A549 (cell line): ENCODE results near the gene COBL. TPM values are rescaled to one million over a fixed set of nuclear protein-coding genes. Genes with fewer than 3 reads are reported as not detected.

ENCODE experiments used
- ATAC-seq, 2 experiments: fragments of 200-7000 bp in 1 of 2; fragments of >200 bp in 1 of 2; cut with Nextera tagmentation in 1 of 2; cut with Tn5 transposase in 1 of 2; 3 replicates each; pipeline versions ENCODE4 v1.8.0 to v1.9.1; 2018 to 2020; ENCODE audit warnings: mild to moderate bottlenecking in 1 of 2, moderate library complexity in 1 of 2
- CTCF ChIA-PET: fragments of 300-600 bp; sonication (Branson Sonifier 250); formaldehyde crosslinking; extraction: SDS; loops from one replicate; lab custom pipeline; 2021; ENCODE audit warnings: antibody characterized with exemption, inconsistent platforms; lab: Yijun Ruan, JAX
- POLR2A ChIA-PET: fragments of 350-600 bp; formaldehyde crosslinking; extraction: SDS; loops from one replicate; lab custom pipeline; 2021; ENCODE audit warnings: antibody characterized with exemption, inconsistent platforms; lab: Yijun Ruan, JAX
- DNase-seq, 2 experiments: peaks; one replicate each; pipeline versions ENCODE4 v3.0.0 to v3.0.0-alpha.2; 2011 to 2016; ENCODE audit warnings: low read depth in 1 of 2, low spot score in 1 of 2
- FAIRE-seq: peaks from 2 replicates; lab custom pipeline; 2011; peaks lifted over from hg19 to GRCh38; lab: Jason Lieb, UNC
- H3K27ac ChIP-seq, 2 experiments: fragments of >200 bp; sonication (Bioruptor Twin); formaldehyde crosslinking; 3 replicates each; pipeline ENCODE4 v1.5.1; 2016 to 2017
- H3K4me1 ChIP-seq: fragments of >200 bp; sonication (Bioruptor Twin); formaldehyde crosslinking; 3 replicates; pipeline ENCODE4 v1.6.1; 2016
- H3K4me2 ChIP-seq: fragments of >200 bp; sonication (Bioruptor Twin); formaldehyde crosslinking; 3 replicates; pipeline ENCODE4 v1.6.1; 2016
- H3K4me3 ChIP-seq: fragments of >200 bp; sonication (Bioruptor Twin); formaldehyde crosslinking; 3 replicates; pipeline ENCODE4 v1.5.1; 2016
- H3K9me3 ChIP-seq: fragments of >200 bp; sonication (Bioruptor Twin); formaldehyde crosslinking; 3 replicates; pipeline ENCODE4 v1.6.1; 2016
- BCL3 ChIP-seq: fragments of >200 bp; sonication (Bioruptor Twin); formaldehyde crosslinking; IDR thresholded peaks from 3 replicates; pipeline ENCODE4 v1.6.1; 2016
- CBX2 ChIP-seq: fragments of 200-600 bp; sonication (generic); IDR thresholded peaks from 2 replicates; pipeline ENCODE4 v1.6.1; 2016; ENCODE audit warnings: low read depth, mild to moderate bottlenecking, borderline replicate concordance
- CBX8 ChIP-seq: fragments of 200-600 bp; sonication (generic); IDR thresholded peaks from 2 replicates; pipeline ENCODE4 v1.6.1; 2016
- CEBPB ChIP-seq, 2 experiments: fragments of >200 bp in 1 of 2; sonication (Bioruptor Twin) in 1 of 2; formaldehyde crosslinking in 1 of 2; IDR thresholded peaks; 2 replicates each; pipeline ENCODE4 v1.6.1; 2012 to 2016
- CTCF ChIP-seq: fragments of >200 bp; sonication (Bioruptor Twin); formaldehyde crosslinking; IDR thresholded peaks from 3 replicates; pipeline ENCODE4 v1.5.1; 2016
- ELK1 ChIP-seq: fragments of 150-350 bp; IDR thresholded peaks from 2 replicates; pipeline ENCODE4 v1.6.1; 2014; ENCODE audit warnings: low read depth, mild to moderate bottlenecking, low read length
- FOXS1 ChIP-seq: fragments of 250-450 bp; sonication (Bioruptor Pico); IDR thresholded peaks from 2 replicates; pipeline ENCODE4 v1.5.0; 2020; ENCODE audit warnings: mild to moderate bottlenecking, moderate library complexity
- HES2 ChIP-seq: fragments of >200 bp; sonication (Bioruptor Twin); formaldehyde crosslinking; IDR thresholded peaks from 2 replicates; pipeline ENCODE4 v1.6.1; 2016
- KDM5A ChIP-seq: fragments of 200-600 bp; sonication (generic); IDR thresholded peaks from 2 replicates; pipeline ENCODE4 v1.6.1; 2016; ENCODE audit warnings: antibody characterized with exemption, mild to moderate bottlenecking
- NR3C1 ChIP-seq: fragments of >200 bp; sonication (Bioruptor Twin); formaldehyde crosslinking; IDR thresholded peaks from 3 replicates; pipeline ENCODE4 v1.6.1; 2017
- POLR2AphosphoS2 ChIP-seq: conservative IDR thresholded peaks from 2 replicates; pipeline ENCODE4 v1.6.1; 2012; ENCODE audit warnings: low read length, improper control_type of control experiment, inconsistent platforms
- RAD21 ChIP-seq, 2 experiments: fragments of >200 bp in 1 of 2; sonication (Bioruptor Twin) in 1 of 2; formaldehyde crosslinking in 1 of 2; IDR thresholded peaks in 1 of 2; conservative IDR thresholded peaks in 1 of 2; 2 replicates in 1 of 2; 3 replicates in 1 of 2; pipeline ENCODE4 v1.6.1; 2012 to 2018; ENCODE audit warnings: inconsistent platforms in 1 of 2
- TFCP2L1 ChIP-seq: fragments of 250-450 bp; sonication (Bioruptor Pico); IDR thresholded peaks from 2 replicates; pipeline ENCODE4 v1.5.0; 2021; ENCODE audit warnings: mild to moderate bottlenecking
- TP53 ChIP-seq: fragments of 250-450 bp; sonication (Bioruptor Pico); IDR thresholded peaks from 2 replicates; pipeline ENCODE4 v1.5.0; 2021; ENCODE audit warnings: mild to moderate bottlenecking, moderate library complexity
- WGBS: methylation state at CpG from one replicate; pipeline ENCODE4 v1.1.6; 2017; ENCODE audit errors: missing lambda C conversion rate; 5-methylcytosine and 5-hydroxymethylcytosine counted together
- polyA plus RNA-seq, 4 experiments: library from polyadenylated mRNA; depleted of rRNA in 3 of 4; stranded (reverse); fragments of >200 nt; fragmentation: RNase III in 1 of 4; extraction: RNeasy Plus Mini Kit Qiagen cat#74134 plus additional on column Dnase treatment in 1 of 4; gene quantifications; 2 replicates in 3 of 4; 3 replicates in 1 of 4; pipeline ENCODE4 v1.2.3, GENCODE V29; 2011 to 2017
- TF ChIP-seq, protein P1 (sequence below): fragments of 200-600 bp; sonication (generic); IDR thresholded peaks from 2 replicates; pipeline ENCODE4 v1.6.1; 2016; ENCODE audit warnings: antibody characterized with exemption, mild to moderate bottlenecking, moderate library complexity
- TF ChIP-seq, protein P2 (sequence below): fragments of 250-450 bp; sonication (Bioruptor Pico); IDR thresholded peaks from 2 replicates; pipeline ENCODE4 v1.5.0; 2020; ENCODE audit warnings: low read depth, mild to moderate bottlenecking, moderate library complexity
- TF ChIP-seq, protein P3 (sequence below): IDR thresholded peaks from 2 replicates; pipeline ENCODE4 v1.6.1; 2012; ENCODE audit warnings: low read depth, borderline replicate concordance
- TF ChIP-seq, protein P4 (sequence below): IDR thresholded peaks from 2 replicates; pipeline ENCODE4 v1.6.1; 2012

The COBL gene
- polyA plus RNA-seq, 2 of the 4 experiments (the other 2 are of a cell fraction), result 1.5 to 7.4 TPM

DNA sequence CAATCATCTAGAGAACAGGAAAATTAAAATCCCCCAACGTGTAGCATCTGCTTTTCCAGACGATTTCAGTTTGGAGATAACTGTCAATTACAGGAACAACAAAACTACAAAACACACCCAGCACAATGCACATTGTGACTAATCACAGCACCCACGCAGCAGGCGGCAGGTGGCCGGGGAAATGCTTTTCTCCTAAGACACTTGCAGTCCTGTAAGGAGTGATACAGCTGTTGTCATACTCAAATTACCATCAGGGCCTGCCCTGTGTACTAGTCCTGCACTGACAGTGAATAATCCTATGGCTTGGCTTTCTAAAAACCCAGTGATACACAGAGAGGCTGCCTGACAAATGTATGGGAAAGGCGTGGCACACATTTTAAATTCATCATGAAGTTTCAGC lies 37.8 kb downstream of the COBL start (continued):
- TF ChIP-seq, protein P1, sequence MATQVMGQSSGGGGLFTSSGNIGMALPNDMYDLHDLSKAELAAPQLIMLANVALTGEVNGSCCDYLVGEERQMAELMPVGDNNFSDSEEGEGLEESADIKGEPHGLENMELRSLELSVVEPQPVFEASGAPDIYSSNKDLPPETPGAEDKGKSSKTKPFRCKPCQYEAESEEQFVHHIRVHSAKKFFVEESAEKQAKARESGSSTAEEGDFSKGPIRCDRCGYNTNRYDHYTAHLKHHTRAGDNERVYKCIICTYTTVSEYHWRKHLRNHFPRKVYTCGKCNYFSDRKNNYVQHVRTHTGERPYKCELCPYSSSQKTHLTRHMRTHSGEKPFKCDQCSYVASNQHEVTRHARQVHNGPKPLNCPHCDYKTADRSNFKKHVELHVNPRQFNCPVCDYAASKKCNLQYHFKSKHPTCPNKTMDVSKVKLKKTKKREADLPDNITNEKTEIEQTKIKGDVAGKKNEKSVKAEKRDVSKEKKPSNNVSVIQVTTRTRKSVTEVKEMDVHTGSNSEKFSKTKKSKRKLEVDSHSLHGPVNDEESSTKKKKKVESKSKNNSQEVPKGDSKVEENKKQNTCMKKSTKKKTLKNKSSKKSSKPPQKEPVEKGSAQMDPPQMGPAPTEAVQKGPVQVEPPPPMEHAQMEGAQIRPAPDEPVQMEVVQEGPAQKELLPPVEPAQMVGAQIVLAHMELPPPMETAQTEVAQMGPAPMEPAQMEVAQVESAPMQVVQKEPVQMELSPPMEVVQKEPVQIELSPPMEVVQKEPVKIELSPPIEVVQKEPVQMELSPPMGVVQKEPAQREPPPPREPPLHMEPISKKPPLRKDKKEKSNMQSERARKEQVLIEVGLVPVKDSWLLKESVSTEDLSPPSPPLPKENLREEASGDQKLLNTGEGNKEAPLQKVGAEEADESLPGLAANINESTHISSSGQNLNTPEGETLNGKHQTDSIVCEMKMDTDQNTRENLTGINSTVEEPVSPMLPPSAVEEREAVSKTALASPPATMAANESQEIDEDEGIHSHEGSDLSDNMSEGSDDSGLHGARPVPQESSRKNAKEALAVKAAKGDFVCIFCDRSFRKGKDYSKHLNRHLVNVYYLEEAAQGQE, result no peak
- TF ChIP-seq FOXS1, result no peak
- TF ChIP-seq NR3C1, result no peak
- TF ChIP-seq, protein P2, sequence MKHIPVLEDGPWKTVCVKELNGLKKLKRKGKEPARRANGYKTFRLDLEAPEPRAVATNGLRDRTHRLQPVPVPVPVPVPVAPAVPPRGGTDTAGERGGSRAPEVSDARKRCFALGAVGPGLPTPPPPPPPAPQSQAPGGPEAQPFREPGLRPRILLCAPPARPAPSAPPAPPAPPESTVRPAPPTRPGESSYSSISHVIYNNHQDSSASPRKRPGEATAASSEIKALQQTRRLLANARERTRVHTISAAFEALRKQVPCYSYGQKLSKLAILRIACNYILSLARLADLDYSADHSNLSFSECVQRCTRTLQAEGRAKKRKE (CRISPR knock-in tag), result no peak
- TF ChIP-seq CBX2, result no peak

DNA sequence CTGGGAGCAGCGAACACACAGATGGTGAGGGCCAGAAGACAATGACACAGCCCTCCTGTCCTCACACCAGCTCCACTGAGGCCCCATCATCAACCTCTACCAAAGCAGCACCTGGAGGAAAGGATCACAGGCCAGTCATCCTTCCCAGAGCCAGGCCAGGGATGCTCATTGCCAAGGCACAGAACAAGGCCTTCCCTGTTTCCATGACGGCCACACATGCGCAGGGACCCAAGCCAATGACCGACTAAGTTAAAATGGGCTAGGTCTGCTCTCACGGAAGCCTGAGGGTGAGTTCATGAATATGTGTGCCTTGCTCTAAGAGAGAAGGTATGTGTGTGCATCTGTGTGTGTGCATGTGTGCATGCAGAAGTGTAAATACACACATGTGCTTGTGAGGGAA lies 39.6 kb downstream of the COBL start:
- POLR2A ChIA-PET, result no interaction called here
- Histone ChIP-seq H3K4me2 (no peak overlapping the region), H3K27ac (no peak overlapping the region), H3K4me3 (no peak overlapping the region), H3K9me3 (no peaks in the 10 kb centered on the region), H3K4me1 (no peaks in the 10 kb centered on the region)
- CTCF ChIA-PET, result interaction anchor here (1.2 kb wide), 1 partner anchor 13 kb away, joined by 3 read pairs; no protein-coding TSS in a partner anchor
- no peak for DNase-seq
- ATAC-seq, result no peak
- TF ChIP-seq ELK1 (no peak), POLR2AphosphoS2 (no peak), HES2 (no peak), RAD21 (conservative IDR thresholded peaks at IDR 0.05 in 1 of 2, IDR thresholded peaks at IDR 0.05 in 1 of 2) (no peak), TFCP2L1 (CRISPR knock-in tag) (no peak), BCL3 (no peak), CTCF (no peak), CEBPB (IDR thresholded peaks at IDR 0.05) (no peak), TP53 (CRISPR knock-in tag) (no peak), KDM5A (no peak), CBX8 (no peak)
- TF ChIP-seq, protein P3, sequence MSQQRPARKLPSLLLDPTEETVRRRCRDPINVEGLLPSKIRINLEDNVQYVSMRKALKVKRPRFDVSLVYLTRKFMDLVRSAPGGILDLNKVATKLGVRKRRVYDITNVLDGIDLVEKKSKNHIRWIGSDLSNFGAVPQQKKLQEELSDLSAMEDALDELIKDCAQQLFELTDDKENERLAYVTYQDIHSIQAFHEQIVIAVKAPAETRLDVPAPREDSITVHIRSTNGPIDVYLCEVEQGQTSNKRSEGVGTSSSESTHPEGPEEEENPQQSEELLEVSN, result no peak
- TF ChIP-seq, protein P4, sequence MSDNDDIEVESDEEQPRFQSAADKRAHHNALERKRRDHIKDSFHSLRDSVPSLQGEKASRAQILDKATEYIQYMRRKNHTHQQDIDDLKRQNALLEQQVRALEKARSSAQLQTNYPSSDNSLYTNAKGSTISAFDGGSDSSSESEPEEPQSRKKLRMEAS, result no peak
- FAIRE-seq, result no peak
- 89% methylated on average over 5 of the region's 5 CpGs for WGBS
